Gastrocnemius medialis (tissue), 4 donors: ENCODE measurements around the gene ZNF662.

ENCODE experiments used
- CTCF ChIP-seq, 5 experiments: fragments of 450-650 bp in 3 of 5; fragments of 200-600 bp in 2 of 5; sonication (generic) in 2 of 5; IDR thresholded peaks in 4 of 5; conservative IDR thresholded peaks in 1 of 5; 1 replicate in 4 of 5; 2 replicates in 1 of 5; pipeline ENCODE4 v1.5.1; 2016 to 2019; ENCODE audit warnings: antibody characterized with exemption in 5 of 5, mild to moderate bottlenecking in 3 of 5, moderate library complexity in 3 of 5
- POLR2A ChIP-seq, 2 donors: fragments of 450-650 bp; IDR thresholded peaks; one replicate each; pipeline ENCODE4 v1.6.1; 2017; ENCODE audit warnings: antibody characterized with exemption in 2 of 2, mild to moderate bottlenecking in 2 of 2, moderate library complexity in 2 of 2

DNA sequence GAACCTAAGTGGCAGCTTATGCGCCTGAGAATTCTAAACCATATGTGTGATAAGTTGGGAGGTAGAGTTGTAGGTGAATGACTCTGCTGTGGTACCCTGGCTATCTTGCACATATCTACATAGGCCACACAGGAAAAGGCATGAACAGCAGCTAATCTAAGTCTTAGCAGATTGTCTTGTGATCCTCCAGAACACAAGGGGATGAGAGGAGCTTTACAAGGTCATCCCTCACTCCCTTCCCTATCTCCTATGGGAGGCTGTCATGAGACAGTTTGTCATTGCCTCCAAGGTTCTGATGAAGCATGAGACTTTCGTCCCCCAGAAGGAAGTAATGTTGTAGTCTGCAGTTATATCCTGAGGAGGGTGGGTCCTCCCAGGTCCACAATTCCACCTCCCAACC lies 3.7 kb upstream of the ZNF662 start:
- TF ChIP-seq CTCF (IDR thresholded peaks at IDR 0.05 in 4 of 5, conservative IDR thresholded peaks at IDR 0.05 in 1 of 5): no peak
- no peak for TF ChIP-seq POLR2A (IDR thresholded peaks at IDR 0.05)
